ENCODE measurements around the gene ZC3H18.

Gene ZC3H18

DNA sequence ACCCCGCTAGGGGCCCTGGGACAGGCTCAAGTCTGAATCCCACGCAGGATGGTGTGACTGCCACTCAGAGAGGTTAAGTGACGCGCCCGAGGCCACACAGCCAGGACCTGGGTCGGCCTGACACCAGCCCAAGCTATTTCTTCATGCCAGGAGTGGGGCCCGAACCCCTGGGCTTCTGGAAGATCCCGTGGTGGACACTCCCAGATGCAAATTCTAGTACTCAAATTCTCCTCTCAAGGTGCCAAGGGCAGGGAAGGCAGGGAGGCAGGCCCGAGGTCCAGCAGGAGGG lies 73.4 kb downstream of the ZC3H18 start:
- DNase-seq = no peak

DNA sequence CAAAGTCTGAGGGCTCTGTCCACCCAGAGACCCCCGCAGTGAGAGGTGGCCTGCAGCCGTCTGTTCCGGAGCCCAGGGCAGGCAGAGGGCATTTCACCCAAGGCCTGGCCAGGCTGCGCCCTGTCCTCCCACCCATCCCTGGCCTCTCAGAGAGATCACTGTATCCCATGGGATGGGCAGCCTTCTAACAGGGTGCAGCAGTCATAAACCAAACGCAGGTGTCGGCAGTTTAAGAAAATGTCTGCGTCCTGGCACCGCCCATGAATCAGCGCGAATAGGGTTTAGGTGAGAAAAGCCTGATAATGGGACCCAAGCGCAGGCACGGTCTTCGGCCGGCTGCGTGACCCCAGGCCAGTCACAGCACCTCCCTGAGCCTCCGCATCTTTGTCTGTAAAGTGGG lies 75.3 kb downstream of the ZC3H18 start:
- DNase-seq = no peak

GRCh38 chr16:88645941-88646340 lies 75.7 kb downstream of the ZC3H18 start:
- no peak for DNase-seq

DNA sequence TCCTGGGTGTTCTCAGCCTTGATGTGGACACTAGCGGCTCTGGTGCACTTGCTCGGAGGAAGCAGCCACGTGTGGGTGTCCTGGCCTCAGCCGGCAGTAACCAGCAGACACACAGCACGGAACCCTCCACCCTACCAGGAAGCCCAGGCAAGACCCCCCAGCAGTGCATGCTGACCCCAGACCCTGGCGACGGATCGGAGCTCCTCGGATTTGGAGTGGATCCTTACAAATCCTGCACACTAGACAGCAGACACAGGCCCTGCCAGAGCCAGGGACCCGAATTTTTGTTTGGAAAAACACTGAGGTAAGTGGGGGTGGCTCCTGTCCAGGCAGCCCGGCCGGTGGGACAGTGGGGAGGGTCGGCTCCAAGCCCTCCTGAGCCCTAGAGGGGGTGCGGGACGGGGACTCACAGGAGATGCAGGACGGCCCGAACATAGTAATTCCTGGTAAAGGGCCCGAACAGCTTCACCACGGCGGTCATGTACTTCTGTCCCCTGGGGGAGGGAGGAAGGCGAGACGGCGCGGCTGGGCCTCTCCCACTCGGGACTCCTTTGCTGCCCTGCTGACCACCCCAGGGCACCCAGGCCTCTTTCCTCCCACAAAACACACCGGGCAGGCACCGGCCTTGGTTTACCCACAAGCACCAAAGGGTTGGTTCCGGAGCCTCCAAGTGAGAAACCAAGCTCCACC lies 76.3 kb downstream of the ZC3H18 start:
- no peak for DNase-seq

GRCh38 chr16:88647178-88648070 lies 77.2 kb downstream of the ZC3H18 start:
- DNase-seq = no peak

DNA sequence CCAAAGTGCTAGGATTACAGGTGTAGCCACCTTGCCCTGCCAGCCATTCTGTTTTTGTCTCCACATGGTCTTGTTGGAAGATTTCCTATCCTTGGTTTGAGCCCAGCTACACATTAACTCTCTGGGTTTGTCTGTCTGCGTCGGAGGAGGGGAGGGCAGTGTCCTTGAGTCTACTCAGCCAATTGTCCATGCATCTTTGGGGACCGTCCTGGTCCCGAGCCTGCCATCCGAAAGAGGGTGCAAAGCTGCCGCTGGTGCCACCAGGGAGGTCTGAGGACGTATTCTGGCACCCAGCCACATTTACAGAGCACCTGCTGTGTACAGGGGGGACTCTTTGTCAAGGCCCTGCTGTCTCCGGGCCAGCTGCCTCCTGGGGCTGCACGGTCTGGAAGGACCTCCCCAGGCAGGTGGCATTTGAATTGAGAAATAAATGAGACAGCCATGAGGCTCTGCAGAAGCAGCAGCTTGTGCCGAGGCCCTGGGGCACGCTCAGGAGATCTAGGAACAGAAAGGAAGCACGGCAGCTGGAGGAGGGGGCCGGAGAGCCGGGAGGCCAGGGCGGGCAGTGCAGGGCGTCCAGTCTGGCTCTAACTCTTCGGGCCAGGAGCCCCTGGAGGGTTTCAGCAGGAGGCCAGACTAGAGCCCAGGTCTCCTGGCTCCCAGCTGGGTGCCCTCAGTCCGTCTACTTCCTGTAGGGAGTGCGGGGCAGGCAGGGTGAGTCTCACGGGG lies 79.2 kb downstream of the ZC3H18 start:
- DNase-seq = no peak

GRCh38 chr16:88649924-88650748 lies 79.9 kb downstream of the ZC3H18 start:
- no peak for DNase-seq

DNA sequence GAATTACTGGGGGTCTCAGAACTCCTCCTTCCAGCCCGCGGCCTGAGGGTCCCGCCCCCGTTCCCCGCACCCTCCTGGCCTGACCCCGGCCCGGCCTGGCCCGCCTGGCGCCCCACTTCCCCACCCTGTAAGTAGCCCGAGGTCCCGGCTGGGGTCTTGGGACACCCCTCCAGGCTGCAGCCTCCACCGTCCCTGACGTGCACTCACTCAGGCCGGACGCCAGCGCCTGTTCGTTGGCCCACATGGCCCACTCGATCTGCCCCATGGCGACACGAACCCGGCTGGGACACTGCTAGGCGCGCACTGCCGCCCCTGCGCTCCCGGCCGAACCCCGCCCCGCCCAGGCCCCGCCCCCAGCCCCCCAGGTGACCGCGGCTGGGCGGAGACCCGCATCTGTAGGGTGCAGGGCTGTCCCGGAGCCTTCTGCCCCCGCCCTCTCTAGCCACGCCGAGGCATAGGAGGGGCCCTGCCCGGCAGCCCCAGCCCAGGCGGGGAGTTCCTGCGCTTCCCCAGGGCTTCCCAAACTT lies 80.6 kb downstream of the ZC3H18 start, which contains the start of gene CYBA:
Gene CYBA, minus strand, starts transcription at position 305 of the 527 bp plus-strand sequence. Its CDS starts 40 bp downstream, at position 265.
- peak; percentile 75 for DNase-seq

DNA sequence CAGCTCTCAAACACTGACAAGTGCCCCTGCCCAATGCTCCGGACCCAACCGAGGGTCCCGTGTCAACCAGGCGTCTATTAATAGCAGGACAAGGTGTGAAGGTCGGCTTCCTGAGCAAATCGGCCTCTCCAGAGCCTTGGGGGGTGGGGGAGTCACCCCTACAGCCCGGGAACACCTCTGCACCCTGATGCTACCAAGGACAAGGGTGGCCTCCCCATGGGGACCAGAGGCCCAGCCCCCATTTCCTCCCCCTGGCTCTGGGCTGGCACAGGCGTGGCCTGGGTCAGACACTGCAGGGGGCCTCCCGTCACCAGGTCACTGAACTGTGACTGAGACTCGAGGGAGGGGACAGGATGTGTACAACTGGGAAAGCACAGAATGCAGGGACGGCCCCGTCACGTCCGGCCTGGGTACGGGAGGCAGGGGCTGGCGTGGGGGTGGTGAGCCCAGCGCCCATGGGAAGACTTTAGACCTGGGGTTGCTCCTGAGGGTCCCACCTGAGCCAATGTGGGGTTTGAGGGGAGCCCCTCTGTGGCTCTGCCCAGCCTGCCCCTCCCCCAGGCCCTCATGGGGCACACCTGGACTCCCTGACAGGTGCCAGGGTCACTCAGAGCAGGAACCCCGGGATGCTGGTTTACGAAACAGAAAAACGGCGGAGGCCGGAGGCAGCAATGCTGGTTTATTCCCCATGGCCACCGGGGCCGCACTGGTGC lies 81.2 kb downstream of the ZC3H18 start:
- peak; percentile 74 for DNase-seq

- DNase-seq = no peak
Observed at GRCh38 chr16:88651989-88652761, 82.0 kb downstream of the ZC3H18 start.

DNA sequence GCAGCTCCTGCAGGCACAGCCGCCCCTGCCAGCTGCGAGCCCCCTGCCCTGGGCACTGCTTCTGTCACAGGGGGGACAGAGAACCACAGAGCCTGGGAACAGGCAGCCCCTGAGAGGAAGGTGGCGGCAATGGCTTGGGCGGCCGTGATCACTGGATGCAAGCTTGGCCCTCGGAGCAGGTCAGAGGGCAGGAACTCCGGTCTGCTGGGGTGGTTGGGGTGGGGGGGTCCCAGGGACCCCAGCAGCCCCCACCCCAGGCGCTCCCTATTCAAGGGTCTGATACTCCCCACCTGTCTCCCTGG lies 82.5 kb downstream of the ZC3H18 start:
- no peak for DNase-seq

DNA sequence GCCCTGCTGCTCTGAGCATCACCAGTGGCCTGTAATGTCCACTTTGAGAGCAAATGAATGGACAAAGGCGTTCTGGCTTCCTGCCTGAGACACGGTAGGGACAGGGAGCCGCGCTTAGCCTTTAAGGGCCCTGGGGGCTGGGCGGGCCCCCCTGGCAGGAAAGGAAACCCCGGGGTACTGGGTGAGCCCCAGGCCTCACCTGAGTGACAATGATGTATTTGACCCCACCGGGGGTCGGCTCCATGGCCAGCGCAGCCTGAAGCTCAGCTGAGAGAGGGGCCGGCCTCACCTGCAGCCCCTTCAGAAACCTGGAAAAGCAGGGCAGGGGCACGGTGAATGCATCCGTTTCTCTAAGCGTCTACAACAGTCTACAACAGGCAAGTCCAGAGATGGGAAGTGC lies 82.9 kb downstream of the ZC3H18 start:
- DNase-seq = no peak

- DNase-seq = no peak
Observed at GRCh38 chr16:88653596-88654362, 83.6 kb downstream of the ZC3H18 start.

DNA sequence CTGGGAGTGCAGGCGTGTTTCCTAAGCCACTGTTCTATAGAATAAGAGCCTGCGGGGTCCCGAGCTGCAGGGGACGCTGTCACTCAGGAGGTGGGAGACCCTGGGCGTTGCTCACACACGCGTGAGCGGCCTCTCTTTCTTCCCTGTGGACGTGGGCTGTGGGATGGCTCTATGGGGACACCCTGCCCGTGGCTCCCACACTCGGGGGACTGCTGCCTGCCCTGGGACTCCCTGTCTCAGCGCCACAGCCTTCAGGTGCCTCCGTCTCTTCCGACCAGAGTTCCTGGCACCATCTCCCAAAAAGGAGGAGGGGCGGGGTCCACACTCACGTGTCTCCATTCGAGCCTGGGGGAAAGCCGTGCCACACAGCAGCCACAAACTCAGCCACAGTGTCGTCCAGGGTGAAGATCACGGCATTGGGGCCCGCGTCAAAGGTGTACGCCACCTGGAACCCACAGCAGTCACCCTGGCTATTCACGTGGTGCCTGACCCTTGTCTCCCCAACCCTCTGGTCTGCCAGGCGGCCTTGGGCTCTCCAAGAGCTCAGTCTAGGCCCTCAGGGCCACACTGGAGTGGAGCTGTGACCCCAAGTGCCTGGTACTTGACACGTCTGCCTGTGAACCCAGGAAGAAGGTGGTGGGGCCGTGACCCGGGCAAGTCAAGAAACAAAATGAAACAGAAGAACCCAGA lies 84.3 kb downstream of the ZC3H18 start:
- DNase-seq = no peak

GRCh38 chr16:88655053-88655732 lies 85.0 kb downstream of the ZC3H18 start:
- no peak for DNase-seq

DNA sequence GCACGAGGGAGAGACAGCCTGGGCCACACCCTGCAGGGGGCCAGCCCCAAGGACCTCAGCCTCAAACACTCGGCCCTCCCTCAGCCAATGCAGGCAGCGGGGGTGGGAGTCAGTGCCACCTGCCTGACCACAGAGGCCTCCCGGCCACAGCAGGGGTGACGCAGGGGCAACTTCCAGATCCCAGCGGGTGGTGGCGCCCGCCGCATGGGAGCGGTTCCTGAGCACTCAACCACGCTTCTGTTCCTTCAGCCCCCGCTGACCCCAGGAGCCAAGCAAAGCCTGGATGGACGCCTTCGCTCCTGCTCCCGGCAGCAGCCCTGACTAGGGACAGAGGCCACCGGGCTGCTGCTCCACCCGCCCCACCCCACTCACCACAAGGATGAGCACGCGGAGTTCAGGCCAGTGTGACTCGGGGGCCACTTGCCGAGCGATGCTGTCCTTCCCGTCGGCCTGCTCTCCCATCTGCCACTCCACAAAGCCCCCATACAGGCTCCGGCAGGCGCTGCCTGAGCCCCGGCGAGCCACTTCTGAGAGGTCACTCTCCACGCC lies 85.6 kb downstream of the ZC3H18 start:
- no peak for DNase-seq

GRCh38 chr16:88656291-88656980 lies 86.2 kb downstream of the ZC3H18 start:
- DNase-seq = no peak

- DNase-seq = no peak
Observed at GRCh38 chr16:88657371-88657770, 87.2 kb downstream of the ZC3H18 start.

Measured in stimulated activated CD4-positive, alpha-beta T cell treated with anti-CD3 and anti-CD28 coated beads, Interleukin-4, amount 100 ng/mL, for 24 hours (primary cell).